G401.6 (cell line): ENCODE results near the gene CARD19.
"Not testable (repeated sequence)": the region's sequence is repeated elsewhere in the genome, so short reads cannot be mapped to it uniquely, and the experiment has no call there.

Experiments
- FAIRE-seq: peaks from 2 replicates; lab custom pipeline; 2012; peaks lifted over from hg19 to GRCh38; lab: Jason Lieb, UNC

The CARD19 gene

GRCh38 chr9:93134015-93134739, 38.2 kb downstream of the CARD19 start, which contains the start of gene NINJ1:
Gene NINJ1, minus strand, starts transcription at chr9:93134251. Its CDS starts 34 bp downstream, at chr9:93134217.
- FAIRE-seq = no peak

GRCh38 chr9:93134740-93135444, 38.9 kb downstream of the CARD19 start:
- FAIRE-seq = no peak

- no peak for FAIRE-seq
Measured at GRCh38 chr9:93136011-93136440, 40.0 kb downstream of the CARD19 start.

DNA sequence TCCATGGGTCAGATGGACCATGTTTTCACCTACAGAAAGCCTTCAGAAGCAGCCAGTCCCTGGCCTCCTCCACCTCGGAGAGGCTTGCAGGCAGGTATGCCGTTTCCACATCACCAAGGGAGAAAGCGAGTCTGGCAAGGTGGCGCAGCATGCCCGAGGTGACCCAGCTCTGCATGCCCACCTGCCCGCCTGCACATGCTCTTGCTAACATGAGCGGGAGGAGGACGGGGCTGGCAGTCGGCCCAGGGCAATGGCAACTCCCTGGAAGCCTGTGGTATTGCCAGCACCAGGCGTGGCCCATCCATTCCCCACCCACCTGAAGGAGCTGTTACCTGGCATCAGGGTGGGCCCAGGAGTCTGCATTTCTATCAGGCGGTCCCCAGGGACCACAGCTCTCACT, 41.3 kb downstream of the CARD19 start:
- no peak for FAIRE-seq

DNA sequence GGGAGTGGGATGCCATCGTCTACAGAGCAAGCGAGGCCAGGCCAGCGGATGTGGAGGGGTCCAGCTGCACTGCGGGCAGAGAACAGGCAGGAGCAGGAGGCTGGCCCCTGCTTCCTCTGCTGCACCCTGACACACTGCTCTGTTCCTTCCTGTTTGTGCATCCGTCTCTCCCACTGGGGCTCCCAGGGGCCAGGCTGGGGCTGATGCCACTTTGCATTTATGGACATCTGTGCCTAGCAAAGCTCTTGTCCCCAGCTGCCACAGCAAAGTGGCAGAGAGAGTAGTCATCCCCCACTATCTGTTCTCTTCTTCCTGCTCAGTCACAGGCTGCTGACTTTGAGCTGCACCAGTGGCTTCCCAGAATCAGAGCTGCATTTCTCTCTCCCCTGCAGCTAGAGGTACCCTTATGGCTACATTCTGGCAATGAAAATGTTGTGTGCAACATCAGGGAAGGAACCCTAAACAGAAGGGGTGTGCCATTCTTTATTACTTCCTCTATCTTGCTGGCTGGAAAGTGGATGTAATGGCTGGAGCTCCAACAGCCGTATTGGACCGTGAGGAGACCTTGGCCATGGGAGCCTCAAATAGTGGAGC, 42.3 kb downstream of the CARD19 start:
- FAIRE-seq = no peak

DNA sequence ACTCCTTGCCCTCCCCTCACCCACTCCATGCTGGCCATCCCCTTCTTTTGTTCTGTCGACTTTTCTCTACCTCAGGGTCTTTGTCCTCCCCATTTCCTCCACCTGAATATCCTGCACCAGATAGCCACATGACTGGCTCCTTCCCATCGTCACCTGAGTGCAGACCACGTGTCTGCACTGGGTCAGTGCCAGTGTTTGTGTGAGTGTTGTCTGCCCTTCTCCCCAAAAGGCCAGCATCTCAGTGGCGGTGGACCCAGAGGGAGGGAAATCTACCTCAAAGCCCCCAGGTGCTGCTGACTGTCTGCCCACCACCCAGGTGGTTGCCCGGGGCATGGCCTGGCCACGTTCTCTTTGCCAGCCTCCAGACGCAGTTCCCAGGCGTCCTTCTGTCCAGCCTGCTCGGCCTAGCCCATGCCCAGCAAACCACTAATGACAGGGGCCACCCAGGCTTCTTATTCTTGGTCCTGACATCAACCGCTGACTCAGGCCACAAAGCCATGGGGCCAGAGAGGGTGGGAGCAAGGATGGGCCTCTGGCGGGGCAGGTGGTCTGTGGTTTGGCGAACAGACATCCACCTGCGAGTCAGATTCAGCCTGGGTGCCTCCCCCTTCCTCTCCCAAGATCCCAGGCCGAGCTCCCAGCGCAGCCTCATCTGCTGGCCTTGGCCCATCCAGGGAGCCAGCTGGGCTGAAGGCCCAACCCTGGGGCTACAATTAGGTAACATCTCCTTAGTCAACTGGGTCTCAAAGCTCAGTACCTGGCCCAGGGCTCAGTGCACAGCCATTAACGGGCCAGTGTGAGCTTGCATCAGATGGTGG, 43.6 kb downstream of the CARD19 start:
- no peak for FAIRE-seq

DNA sequence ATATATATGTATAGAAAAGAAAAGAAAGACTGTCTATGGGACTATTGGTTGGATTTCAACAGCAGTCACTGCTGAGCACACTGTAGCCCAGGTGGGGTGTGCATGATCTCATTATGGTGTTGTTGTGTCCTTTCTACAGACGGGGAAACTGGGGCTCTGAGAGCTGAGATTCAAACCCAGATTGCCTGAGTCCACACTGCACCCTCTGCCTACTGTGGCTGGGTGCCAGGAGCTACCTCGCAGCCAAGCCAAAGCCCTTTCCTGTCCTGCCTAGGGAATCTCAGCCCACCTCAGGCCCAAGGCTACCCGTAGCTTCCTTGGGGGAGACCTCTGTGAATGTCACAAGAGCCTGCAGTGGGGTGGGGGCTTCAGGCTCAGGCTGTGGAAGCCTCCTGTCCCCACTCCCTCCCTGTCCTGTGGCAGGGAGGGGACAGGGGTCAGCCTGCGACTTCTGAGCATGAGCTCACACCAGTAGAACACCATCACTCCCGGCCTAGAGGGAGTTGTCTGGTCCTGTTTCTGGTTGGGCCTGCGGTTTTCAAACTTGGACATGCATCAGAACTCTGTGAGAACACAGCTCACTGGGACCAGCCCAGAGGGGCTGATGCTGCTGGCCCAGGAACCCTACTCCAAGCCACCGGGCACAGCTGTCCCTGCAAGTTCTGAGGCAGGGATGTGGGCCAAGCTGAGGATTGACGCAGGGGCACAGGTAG, 45.9 kb downstream of the CARD19 start:
- FAIRE-seq = no peak

- FAIRE-seq = no peak
Measured at GRCh38 chr9:93143830-93144530, 48.0 kb downstream of the CARD19 start.

DNA sequence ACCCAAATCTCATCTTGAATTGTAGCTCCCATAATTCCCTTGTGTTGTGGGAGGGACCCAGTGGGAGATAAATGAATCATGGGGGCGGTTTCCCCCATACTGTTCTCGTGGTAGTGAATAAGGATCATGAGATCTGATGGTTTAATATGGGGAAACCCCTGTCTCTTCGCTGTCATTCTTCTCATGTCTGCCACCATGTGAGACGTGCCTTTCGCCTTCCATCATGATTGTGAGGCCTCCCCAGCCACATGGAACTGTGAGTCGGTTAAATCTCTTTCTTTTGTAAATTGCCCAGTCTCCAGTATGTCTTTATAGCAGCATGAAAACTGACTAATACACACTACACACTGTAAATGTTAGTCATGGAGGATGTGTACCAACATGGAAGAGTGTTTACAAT, 50.7 kb downstream of the CARD19 start:
- not testable (repeated sequence) for FAIRE-seq

DNA sequence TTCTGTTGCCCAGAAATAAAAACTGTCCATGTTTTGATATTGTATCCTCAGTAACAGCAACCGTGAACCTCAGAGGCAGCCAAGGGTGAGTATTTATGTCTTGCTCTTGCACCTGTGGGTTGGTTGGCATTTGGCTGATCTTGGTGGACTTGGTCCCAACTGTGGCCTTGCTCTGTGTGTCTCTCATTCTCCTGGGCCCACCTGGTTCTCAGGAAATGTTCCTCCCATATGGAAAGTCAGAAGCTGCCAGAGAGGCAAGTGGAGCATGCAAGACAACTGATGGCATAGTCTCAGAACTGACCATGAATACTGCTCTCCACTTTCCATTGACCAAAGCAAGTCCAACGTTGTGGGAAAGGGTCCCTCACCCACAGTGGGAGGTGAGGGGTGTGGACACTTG, 51.6 kb downstream of the CARD19 start:
- FAIRE-seq = no peak

DNA sequence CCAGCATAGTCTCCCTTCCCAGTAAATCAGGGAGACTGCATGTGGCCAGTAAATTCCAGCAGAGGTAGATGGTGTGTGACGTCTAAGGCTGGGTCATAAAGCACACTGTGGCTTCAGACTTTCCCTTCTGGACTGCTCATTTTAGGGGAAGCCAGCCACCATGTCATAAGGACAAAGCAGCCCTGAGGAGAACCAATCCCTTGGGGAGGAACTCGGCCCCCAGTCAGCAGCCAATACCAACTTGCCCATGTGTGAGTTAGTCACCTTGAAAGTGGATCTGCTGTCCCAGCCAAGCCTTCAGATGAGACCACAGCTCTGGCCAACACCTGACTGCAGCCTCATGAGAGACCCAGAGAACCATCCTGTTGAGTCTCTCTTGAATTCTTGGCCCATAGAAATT, 52.7 kb downstream of the CARD19 start:
- no peak for FAIRE-seq

DNA sequence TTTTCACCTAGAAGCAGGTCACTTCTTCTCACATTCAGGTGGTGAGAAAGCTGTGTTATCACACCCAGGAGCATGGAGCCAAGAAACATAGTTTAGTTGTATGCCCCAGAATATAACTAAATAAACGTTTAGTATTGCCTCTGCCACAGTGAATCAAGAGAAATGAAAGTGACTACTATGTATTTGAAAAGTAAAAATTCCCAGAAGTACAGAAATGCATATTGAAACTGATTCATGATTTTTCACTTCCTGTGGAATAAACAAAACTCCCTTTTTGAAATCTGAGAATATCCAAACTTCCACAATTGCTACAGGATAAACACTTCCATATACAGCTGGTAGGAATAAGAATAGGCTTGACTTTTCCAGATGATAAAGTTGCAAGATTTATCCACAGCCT, 53.3 kb downstream of the CARD19 start:
- no peak for FAIRE-seq

DNA sequence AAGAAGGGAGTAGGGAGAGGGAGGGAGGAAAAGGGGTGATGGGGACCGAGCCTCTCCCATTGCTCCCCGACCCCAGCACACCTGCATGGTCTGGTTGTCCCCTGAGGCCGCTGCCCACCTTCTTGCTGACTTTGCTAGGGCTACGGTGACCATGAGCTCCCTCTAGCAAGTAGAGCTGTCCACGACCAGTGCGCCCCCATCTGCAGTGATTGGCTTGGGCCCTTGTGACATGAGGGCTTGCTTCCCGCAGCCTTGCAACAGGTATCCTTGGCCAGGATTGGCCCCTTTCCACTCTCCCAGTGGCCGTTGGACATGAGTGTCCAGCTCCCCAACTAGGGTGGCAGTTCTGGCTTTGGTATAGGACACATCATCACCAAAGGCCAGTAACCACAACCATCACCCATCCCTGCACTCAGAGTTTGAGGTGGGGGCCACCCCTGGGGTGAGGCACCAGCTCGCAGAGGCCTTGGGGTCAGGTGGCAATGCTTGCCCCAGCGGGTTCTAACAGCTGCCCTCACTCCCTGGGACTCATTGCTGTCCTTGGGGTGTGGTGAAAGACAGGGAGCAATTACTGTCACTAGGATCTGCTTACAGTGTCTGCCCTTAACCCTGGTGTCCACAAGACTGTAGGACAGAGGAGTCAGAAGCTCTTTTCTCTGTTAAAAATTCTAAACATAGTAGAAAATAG, 55.2 kb downstream of the CARD19 start:
- FAIRE-seq = no peak

DNA sequence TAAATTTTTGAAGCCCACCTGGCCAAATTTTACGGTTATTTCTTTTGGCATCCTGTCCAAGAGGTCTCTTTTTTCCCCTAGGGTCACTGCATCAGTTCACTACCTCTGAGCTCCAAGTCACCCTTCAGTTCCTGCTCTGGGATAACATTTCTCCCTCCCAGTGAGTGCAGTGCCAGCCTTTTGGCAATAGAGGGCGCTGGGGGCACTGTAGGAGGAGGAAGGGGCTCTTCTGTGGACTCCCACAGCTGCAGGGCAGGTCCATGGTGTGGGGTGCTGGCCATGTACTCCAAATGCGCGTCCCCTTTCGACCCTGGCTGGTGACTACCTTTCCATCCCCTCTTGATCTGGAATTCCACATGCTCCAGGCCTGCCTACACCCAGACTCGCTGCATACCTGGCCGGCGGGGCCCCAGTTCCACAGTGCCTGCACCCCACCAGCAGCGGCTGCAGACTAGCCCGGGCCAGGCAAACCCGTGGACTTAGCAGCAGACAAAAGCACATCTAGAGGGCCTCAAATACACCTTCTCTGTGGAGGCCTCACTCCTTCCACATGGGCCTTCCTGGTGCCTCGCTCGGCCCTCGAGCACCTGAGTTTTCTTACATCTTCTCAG, 58.4 kb downstream of the CARD19 start:
- no peak for FAIRE-seq

DNA sequence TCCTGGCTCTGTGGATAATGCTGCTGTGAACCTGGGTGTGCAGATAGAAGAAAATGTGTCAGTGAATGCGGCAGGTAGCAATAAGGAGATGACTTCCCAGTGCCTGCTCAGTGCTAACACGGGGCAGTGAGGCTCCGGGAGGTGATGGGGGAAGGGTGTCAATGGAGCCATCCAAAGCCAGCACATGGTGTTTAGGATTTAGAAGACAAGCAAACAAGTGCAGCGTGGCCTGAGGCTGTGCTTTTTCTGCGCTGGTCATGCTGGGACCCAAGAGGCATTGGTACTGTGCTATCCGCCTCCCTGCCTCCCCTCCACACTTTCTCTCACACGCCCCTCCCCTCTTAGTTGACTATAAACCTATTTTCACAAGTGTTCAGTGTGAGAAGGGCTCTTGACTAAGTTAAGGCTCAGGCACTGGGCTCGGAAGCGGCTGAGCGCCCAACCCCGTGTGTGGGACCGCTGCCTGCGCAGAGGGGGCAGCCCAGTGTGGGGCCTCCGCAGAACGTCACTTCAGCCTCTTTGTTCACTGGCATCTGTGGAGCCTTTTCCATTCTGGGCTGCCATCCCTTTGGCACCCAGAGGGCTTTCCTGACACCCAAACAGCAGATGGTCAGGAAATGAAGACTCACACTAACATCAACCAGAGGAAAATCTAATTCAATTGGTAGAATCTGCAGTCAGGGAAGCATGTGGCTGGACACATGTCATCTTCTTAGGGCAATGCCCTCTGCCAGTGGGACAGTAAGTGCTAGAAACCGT, 59.9 kb downstream of the CARD19 start:
- no peak for FAIRE-seq

DNA sequence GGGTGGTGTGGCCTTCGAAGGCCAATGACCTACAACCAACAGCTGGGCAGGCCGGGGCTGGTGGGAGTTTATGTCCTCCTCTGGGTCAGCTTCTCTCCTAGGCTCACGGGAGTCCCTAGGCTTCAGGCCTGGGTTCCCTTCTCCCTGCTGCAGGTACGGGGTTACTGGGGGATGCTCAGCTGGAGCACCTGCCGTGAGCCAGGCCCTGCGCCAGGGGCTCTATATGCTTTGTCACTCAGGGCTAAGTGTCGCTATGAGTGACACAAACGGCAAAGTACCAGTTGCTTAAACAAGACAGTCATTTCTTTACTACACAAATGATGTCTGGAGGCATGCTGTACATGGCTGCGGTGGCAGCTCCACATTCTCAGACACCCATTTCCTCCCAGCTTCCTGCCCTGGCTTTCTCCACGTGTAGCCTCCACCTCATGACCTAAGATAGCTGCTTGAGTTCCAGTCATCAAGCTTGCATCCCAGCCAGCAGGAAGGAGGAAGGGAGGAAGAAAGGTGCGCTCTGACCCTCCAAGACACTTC, 60.5 kb downstream of the CARD19 start:
- no peak for FAIRE-seq

GRCh38 chr9:93159601-93160471, 63.8 kb downstream of the CARD19 start:
- FAIRE-seq = peak; percentile 84
